ENCODE measurements around the gene SAMD1.

The SAMD1 gene

DNA sequence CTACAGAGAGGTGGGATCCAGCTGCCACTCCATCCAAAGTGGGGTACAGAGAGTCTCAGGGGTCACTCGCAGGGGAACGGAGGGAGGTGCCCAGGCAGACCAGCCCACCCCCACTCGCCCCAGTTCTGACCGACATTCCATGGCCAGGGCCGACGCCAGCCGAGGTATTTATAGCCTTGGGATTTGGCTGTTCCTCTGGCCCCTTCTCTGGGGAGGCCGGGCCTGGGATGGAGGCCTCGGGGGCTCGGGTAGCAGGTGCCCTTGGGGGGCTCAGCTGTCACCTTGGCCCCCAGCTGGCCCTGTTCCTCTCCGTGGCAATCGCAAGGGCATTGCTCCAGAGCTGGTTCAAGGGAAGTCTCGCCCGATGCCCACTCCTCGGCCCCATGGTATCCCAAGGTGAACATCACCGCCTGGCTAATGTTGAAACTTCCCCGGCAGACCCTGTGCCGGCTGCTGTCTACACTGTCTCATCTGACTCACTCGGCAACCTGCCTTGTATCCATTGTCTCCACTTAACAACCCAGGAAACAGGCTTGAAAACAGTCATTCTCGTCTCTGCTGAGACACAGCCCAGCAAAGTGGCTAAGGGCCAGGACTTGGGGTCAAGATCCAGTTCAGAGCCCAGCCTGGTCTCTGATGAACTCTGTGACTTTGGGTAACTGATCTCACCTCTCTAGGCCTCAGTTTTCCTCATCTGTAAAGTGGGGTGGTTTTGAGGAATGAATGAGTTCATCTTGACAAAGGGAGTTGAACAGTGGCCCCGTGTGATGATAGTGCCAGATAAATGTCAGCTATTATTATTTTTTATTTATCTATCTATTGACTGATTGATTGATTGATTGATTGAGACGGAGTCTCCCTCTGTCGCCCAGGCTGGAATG, 17.3 kb upstream of the SAMD1 start:
- H3K4me3 ChIP-seq (ENCODE audit: low read length): no peak overlapping the region
- no peak for TF ChIP-seq CTCF (IDR thresholded peaks at IDR 0.05; ENCODE audit: insufficient read depth, low read depth, low read length, missing control alignments)
- DNase-seq (ENCODE audit: low read depth): no peak

DNA sequence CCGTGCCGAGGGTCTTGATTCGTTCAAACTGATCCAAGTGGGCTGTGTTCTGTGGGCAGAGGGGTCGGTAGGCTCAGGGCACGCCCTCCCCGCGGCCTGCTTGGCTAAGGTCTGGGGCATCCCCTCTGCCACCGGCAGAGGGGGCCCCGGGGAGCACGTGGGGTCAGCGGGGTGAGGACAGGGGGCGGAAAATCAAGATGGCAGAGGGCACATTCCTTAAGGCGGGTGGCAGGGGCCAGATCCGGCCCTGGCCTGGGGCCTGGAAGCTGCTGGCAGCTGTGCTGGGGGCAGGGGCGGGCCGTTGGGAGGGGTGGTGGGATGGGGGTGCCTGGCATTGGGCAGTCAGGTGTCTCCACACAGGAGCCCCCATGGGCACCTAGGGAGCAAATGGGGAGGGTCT, 16.3 kb upstream of the SAMD1 start:
- DNase-seq (ENCODE audit: low read depth): no peak
- TF ChIP-seq CTCF (IDR thresholded peaks at IDR 0.05; ENCODE audit: insufficient read depth, low read depth, low read length, missing control alignments): no peak

GRCh38 chr19:14105680-14106079, 15.1 kb upstream of the SAMD1 start:
- DNase-seq (ENCODE audit: low read depth): no peak
- no peak for TF ChIP-seq CTCF (IDR thresholded peaks at IDR 0.05; ENCODE audit: insufficient read depth, low read depth, low read length, missing control alignments)
- no peak overlapping the region for H3K4me3 ChIP-seq (ENCODE audit: low read length)

More for the DNA sequence above, 16.3 kb upstream of the SAMD1 start:
- no peak overlapping the region for H3K4me3 ChIP-seq (ENCODE audit: low read length)

DNA sequence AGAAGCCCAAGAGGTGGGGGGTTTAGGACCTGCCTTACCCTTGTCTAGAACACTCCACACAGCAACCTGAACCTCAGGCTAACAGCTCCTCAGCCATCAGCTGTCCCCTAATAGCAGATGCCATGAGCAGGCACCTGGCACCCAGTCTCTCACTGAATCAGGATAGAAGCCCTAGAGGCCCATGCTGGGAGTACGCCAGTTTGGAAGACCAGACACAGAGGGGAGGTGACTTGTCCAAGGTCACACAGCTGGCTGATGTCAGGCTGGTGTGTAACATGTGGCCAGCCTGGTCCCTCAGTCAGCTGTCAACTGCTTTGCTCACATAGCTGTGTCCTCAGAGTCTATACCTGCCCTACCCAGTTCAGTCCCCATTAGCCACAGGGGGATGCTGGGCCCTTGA, 12.8 kb upstream of the SAMD1 start:
- DNase-seq (ENCODE audit: low read depth): no peak
- no peak for TF ChIP-seq CTCF (IDR thresholded peaks at IDR 0.05; ENCODE audit: insufficient read depth, low read depth, low read length, missing control alignments)

GRCh38 chr19:14102756-14103155, 12.2 kb upstream of the SAMD1 start:
- no peak for TF ChIP-seq CTCF (IDR thresholded peaks at IDR 0.05; ENCODE audit: insufficient read depth, low read depth, low read length, missing control alignments)
- DNase-seq (ENCODE audit: low read depth): no peak
- H3K4me3 ChIP-seq (ENCODE audit: low read length): no peak overlapping the region

More for the DNA sequence above, 12.8 kb upstream of the SAMD1 start:
- H3K4me3 ChIP-seq (ENCODE audit: low read length): no peak overlapping the region

- TF ChIP-seq CTCF (IDR thresholded peaks at IDR 0.05; ENCODE audit: insufficient read depth, low read depth, low read length, missing control alignments): no peak
- H3K4me3 ChIP-seq (ENCODE audit: low read length): no peak overlapping the region
- peak; percentile 32 for DNase-seq (ENCODE audit: low read depth)
These were observed 11.6 kb upstream of the SAMD1 start for GRCh38 chr19:14102102-14102696.

Measured in epithelial cell of esophagus (primary cell).